Colonic mucosa (tissue), 4 donors: ENCODE results near the gene PAPOLB. TPM values are rescaled to one million over a fixed set of nuclear protein-coding genes. Genes with fewer than 3 reads are reported as not detected.

Experiments
- DNase-seq: peaks from one replicate; pipeline ENCODE4 v3.0.0-alpha.2; 2020
- H3K27ac ChIP-seq: fragments of 200-600 bp; one replicate; pipeline ENCODE4 v1.8.0; 2021
- H3K27me3 ChIP-seq: fragments of 200-600 bp; one replicate; pipeline ENCODE4 v1.8.0; 2021
- H3K36me3 ChIP-seq: fragments of 200-600 bp; one replicate; pipeline ENCODE4 v1.8.0; 2021
- H3K4me1 ChIP-seq: fragments of 200-600 bp; one replicate; pipeline ENCODE4 v1.8.0; 2021; ENCODE audit warnings: mild to moderate bottlenecking
- H3K4me3 ChIP-seq: fragments of 200-600 bp; one replicate; pipeline ENCODE4 v1.8.0; 2021
- H3K9ac ChIP-seq, 2 donors: one replicate each; pipeline ENCODE4 v1.7.0; 2013; ENCODE audit warnings: control low read depth in 2 of 2, low read depth in 2 of 2, low read length in 2 of 2
- H3K9me3 ChIP-seq: fragments of 200-600 bp; one replicate; pipeline ENCODE4 v1.8.0; 2021
- intact Hi-C: fragments of 100-400 bp; cut with DNase I; formaldehyde crosslinking; loops from one replicate; pipeline ENCODE4 v1.14.1; 2022
- total RNA-seq, 2 donors: library from RNA; stranded (reverse); fragmentation: NEBNext Ultra II Directional in 1 of 2; extraction: Animal tissue kit (Norgen Biotek cat#: 25700) in 1 of 2; gene quantifications; one replicate each; pipeline ENCODE4 v1.2.1, GENCODE V29; 2021
- TF ChIP-seq, protein P1 (sequence below): fragments of 200-600 bp; IDR thresholded peaks from one replicate; pipeline ENCODE4 v1.8.0; 2022; ENCODE audit warnings: antibody characterized with exemption, mild to moderate bottlenecking
- donor health status: healthy.
- donor health status: DM: no; HTN: no; CAD: no.
- donor health status: DM: no; HTN: no; CAD: no.

Gene PAPOLB
- total RNA-seq, 2 donors from 2014 or later = 0.05 TPM; not detected in 1

DNA sequence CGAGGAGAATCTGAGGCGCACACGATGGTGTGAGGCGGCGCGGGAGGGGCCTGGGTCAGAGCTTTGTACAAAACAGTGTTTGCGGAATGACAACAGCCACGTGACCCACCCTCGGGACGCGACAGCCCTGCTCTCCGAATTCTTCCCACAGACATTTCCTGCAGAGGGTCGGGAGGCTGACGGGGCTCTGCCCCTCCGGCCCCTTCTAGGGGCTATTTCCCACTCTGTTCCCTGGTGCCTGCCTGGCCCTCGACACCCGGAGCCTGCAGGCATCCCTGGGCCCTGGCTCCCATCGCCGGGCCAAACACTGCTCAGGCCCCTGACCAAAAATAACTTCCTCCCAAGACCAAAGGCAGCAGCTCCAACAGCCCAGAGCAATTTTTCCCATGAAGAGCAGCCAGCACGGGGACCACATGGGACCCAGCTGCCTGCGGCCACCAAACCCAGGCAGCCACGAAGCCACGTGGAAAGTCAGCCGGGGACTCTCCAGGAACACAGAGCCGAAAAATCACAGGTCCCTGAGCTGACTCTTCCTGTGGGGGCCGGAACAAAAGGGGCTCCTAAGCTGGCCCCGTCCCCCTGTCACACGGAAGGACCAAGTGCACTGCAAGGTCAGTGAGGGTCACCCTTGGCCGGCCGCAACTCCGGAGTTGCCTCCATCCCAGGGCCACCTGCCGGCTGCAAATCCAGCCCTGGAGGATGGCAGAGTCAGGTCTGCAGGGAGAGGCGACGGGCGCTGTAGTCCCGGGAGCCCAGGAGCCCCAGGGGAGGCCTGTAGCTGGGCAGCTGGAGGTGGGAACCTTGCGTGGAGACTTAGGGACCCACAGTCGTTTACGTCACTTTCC is 42.0 kb downstream of the PAPOLB start:
- Histone ChIP-seq H3K27me3 (no peaks in the 10 kb centered on the region), H3K9ac (no peak overlapping the region), H3K4me1 (no peaks in the 10 kb centered on the region), H3K9me3 (no peaks in the 10 kb centered on the region), H3K36me3 (no peaks in the 10 kb centered on the region), H3K27ac (no peak overlapping the region), H3K4me3 (no peak overlapping the region)
- no peak for DNase-seq
- TF ChIP-seq, protein P1, sequence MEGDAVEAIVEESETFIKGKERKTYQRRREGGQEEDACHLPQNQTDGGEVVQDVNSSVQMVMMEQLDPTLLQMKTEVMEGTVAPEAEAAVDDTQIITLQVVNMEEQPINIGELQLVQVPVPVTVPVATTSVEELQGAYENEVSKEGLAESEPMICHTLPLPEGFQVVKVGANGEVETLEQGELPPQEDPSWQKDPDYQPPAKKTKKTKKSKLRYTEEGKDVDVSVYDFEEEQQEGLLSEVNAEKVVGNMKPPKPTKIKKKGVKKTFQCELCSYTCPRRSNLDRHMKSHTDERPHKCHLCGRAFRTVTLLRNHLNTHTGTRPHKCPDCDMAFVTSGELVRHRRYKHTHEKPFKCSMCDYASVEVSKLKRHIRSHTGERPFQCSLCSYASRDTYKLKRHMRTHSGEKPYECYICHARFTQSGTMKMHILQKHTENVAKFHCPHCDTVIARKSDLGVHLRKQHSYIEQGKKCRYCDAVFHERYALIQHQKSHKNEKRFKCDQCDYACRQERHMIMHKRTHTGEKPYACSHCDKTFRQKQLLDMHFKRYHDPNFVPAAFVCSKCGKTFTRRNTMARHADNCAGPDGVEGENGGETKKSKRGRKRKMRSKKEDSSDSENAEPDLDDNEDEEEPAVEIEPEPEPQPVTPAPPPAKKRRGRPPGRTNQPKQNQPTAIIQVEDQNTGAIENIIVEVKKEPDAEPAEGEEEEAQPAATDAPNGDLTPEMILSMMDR = no peak
- intact Hi-C loops = no loop called here

DNA sequence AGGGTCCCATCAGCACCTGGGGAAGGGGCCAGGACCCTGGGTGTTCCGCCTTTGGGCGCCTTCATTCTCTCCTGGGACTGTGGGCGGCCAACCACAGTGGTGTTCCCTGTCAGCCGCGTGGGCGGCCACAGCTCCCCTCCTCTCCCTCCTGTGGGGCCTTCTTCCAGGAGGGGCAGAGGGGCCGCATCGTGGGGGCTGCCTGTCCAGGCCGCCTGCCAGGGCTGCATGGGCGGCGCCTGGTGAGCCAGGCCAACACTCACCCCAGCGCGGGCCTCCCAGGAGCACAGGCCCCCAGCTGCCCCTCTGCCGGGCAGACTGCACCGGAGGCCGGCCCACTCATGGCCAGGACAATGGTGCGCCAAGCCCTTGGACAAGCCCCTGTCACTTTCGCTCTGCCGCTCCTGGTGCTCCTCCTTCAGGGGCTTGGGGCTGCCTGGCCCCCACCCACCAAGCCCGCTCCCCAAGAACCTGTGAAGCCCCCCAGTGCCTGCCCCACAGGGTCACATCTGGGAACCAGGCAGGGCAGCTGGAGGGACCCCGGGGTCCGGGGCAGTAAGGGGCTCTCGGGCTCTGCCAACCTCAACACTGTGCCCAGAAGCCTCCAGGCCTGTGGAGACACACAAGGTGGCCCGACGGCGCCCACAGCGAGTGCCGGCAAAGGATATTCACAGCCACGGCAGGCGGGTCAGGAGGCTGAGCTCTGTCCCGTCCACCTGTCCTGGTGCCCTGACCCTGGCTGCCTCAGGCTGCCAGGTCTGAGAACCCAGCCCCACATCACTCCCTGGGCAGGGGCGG is 43.6 kb downstream of the PAPOLB start:
- Histone ChIP-seq H3K36me3 (no peaks in the 10 kb centered on the region), H3K4me3 (no peak overlapping the region), H3K9ac (no peak overlapping the region), H3K9me3 (no peaks in the 10 kb centered on the region), H3K27me3 (no peaks in the 10 kb centered on the region), H3K27ac (no peak overlapping the region), H3K4me1 (no peaks in the 10 kb centered on the region)
- intact Hi-C loops = no loop called here
- TF ChIP-seq, protein P1 = no peak
- no peak for DNase-seq

- intact Hi-C loops = no loop called here
Observed at GRCh38 chr7:4817178-4817901, 44.5 kb downstream of the PAPOLB start.

DNA sequence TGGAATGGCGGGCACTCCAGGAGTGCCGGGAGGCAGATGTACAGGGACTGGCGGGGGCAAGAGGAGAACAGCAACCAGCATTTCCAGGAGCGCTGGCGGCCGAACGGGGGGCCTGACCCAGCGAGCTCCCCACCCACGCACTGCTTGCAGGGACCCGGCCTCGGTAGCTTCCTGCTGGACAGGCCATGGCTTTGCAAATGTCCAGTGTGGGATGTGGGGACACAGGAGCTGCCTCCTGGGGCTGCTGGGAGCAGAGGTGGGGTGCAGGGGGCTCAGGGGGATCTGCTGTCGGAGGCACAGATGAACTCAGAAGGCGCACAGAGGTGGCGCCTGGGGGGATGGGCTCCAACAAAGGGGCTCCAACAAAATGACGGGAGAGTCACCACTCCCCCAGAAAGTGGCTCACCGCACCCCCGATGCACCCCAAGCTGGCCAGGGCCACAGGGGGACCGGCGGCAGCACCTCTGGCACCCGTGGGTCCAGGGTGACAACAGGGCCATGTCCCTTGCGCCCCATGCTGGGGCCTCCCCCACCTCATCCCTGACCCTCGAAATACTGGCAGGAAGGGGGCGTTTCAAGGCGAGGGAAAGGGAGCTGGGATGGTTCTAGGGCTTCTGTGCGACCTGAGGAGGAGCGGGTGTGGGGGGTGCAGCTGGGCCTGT is 45.3 kb downstream of the PAPOLB start:
- intact Hi-C loops = no loop called here
- Histone ChIP-seq H3K4me1 (no peaks in the 10 kb centered on the region), H3K9ac (no peak overlapping the region), H3K36me3 (no peaks in the 10 kb centered on the region), H3K27ac (no peak overlapping the region), H3K9me3 (no peaks in the 10 kb centered on the region), H3K27me3 (no peaks in the 10 kb centered on the region), H3K4me3 (no peak overlapping the region)
- no peak for DNase-seq
- TF ChIP-seq, protein P1 = no peak

More at GRCh38 chr7:4817178-4817901, 44.5 kb downstream of the PAPOLB start:
- no peak for DNase-seq
- no peak overlapping the region for H3K4me3 ChIP-seq
- H3K27me3 ChIP-seq = no peaks in the 10 kb centered on the region
- no peak overlapping the region for H3K9ac ChIP-seq
- H3K36me3 ChIP-seq = no peaks in the 10 kb centered on the region
- no peak overlapping the region for H3K27ac ChIP-seq
- H3K4me1 ChIP-seq = no peaks in the 10 kb centered on the region
- H3K9me3 ChIP-seq = no peaks in the 10 kb centered on the region
- TF ChIP-seq, protein P1 = no peak
